MG63 (cell line): Measurements from ENCODE around the gene PDE4D. TPM values are rescaled to one million over a fixed set of nuclear protein-coding genes. Genes with fewer than 3 reads are reported as not detected.
A peak's percentile ranks its signal among the peaks of the same experiment; 100 is the strongest.

Experiments
- DNase-seq: peaks from one replicate; pipeline ENCODE4 v3.0.0-alpha.2; 2020
- H3K27me3 ChIP-seq: fragments of 250-450 bp; sonication (Bioruptor Pico); 2 replicates; pipeline ENCODE4 v1.5.1; 2020; ENCODE audit warnings: mild to moderate bottlenecking, moderate library complexity
- H3K36me3 ChIP-seq: fragments of 250-450 bp; sonication (Bioruptor Pico); 2 replicates; pipeline ENCODE4 v1.5.1; 2020; ENCODE audit warnings: mild to moderate bottlenecking, moderate library complexity
- H3K4me3 ChIP-seq: fragments of 250-450 bp; sonication (Bioruptor Pico); 2 replicates; pipeline ENCODE4 v1.5.1; 2020; ENCODE audit warnings: mild to moderate bottlenecking, moderate library complexity
- H3K9me3 ChIP-seq: fragments of 250-450 bp; sonication (Bioruptor Pico); 2 replicates; pipeline ENCODE4 v1.5.1; 2020; ENCODE audit warnings: mild to moderate bottlenecking, moderate library complexity
- total RNA-seq: library from RNA; depleted of rRNA; stranded (reverse); fragments of >200 nt; shearing (Covaris generic); gene quantifications from 2 replicates; pipeline ENCODE4 v1.2.3, GENCODE V29; 2014; ENCODE audit warnings: low replicate concordance

PDE4D gene
- total RNA-seq, 1 experiment from 2014 or later, result 3.1 TPM

DNA sequence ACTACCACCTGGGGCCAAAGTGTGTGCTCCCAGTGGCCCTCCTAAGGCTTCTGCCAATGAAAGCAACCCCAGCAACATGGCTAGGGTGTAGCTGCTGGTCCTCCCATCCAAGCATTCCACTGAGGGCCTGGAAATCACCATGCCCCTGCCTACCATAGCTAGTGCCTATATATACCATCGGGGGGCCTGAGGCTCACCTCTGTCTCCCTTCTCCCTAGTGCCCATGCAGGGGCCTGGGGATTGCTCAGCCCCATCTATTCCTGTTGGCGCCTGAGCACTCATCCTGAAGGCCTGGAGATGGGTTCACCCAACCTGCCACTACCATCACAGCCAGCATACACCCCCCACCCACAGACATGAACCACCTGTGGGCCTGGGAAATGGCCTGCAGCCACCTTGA, 943.3 kb downstream of the PDE4D start:
- no peak for DNase-seq
- Histone ChIP-seq H3K27me3 (no peaks in the 10 kb centered on the region), H3K36me3 (no peaks in the 10 kb centered on the region), H3K4me3 (no peak overlapping the region), H3K9me3 (no peaks in the 10 kb centered on the region)

- H3K9me3 ChIP-seq, result peaks cover 7% of the 10 kb centered on the region
- no peak overlapping the region for H3K4me3 ChIP-seq
- no peaks in the 10 kb centered on the region for H3K36me3 ChIP-seq
- H3K27me3 ChIP-seq, result no peaks in the 10 kb centered on the region
- DNase-seq, result no peak
Observed at GRCh38 chr5:58946230-58946629, 947.3 kb downstream of the PDE4D start.

- Histone ChIP-seq H3K9me3 (peaks cover 7% of the 10 kb centered on the region), H3K36me3 (no peaks in the 10 kb centered on the region), H3K27me3 (no peaks in the 10 kb centered on the region), H3K4me3 (no peak overlapping the region)
- DNase-seq, result no peak
Observed at GRCh38 chr5:58944221-58944620, 949.3 kb downstream of the PDE4D start.

GRCh38 chr5:58940446-58940845, 953.1 kb downstream of the PDE4D start:
- DNase-seq, result peak; percentile 32
- Histone ChIP-seq H3K27me3 (no peaks in the 10 kb centered on the region), H3K36me3 (no peaks in the 10 kb centered on the region), H3K9me3 (peaks cover 7% of the 10 kb centered on the region), H3K4me3 (no peak overlapping the region)

- no peak overlapping the region for H3K4me3 ChIP-seq
- no peaks in the 10 kb centered on the region for H3K36me3 ChIP-seq
- peaks cover 7% of the 10 kb centered on the region for H3K9me3 ChIP-seq
- DNase-seq, result no peak
- H3K27me3 ChIP-seq, result no peaks in the 10 kb centered on the region
Observed at GRCh38 chr5:58939664-58940063, 953.9 kb downstream of the PDE4D start.

- peaks cover 7% of the 10 kb centered on the region for H3K9me3 ChIP-seq
- H3K27me3 ChIP-seq, result no peaks in the 10 kb centered on the region
- no peak for DNase-seq
- H3K36me3 ChIP-seq, result no peaks in the 10 kb centered on the region
- H3K4me3 ChIP-seq, result no peak overlapping the region
Observed at GRCh38 chr5:58938563-58939424, 954.7 kb downstream of the PDE4D start.

- Histone ChIP-seq H3K9me3 (no peaks in the 10 kb centered on the region), H3K36me3 (no peaks in the 10 kb centered on the region), H3K4me3 (no peak overlapping the region), H3K27me3 (no peaks in the 10 kb centered on the region)
- DNase-seq, result no peak
Observed at GRCh38 chr5:58937031-58937681, 956.4 kb downstream of the PDE4D start.

GRCh38 chr5:58934629-58935097, 958.9 kb downstream of the PDE4D start:
- no peak overlapping the region for H3K4me3 ChIP-seq
- DNase-seq, result no peak
- H3K27me3 ChIP-seq, result no peaks in the 10 kb centered on the region
- no peaks in the 10 kb centered on the region for H3K9me3 ChIP-seq
- no peaks in the 10 kb centered on the region for H3K36me3 ChIP-seq

DNA sequence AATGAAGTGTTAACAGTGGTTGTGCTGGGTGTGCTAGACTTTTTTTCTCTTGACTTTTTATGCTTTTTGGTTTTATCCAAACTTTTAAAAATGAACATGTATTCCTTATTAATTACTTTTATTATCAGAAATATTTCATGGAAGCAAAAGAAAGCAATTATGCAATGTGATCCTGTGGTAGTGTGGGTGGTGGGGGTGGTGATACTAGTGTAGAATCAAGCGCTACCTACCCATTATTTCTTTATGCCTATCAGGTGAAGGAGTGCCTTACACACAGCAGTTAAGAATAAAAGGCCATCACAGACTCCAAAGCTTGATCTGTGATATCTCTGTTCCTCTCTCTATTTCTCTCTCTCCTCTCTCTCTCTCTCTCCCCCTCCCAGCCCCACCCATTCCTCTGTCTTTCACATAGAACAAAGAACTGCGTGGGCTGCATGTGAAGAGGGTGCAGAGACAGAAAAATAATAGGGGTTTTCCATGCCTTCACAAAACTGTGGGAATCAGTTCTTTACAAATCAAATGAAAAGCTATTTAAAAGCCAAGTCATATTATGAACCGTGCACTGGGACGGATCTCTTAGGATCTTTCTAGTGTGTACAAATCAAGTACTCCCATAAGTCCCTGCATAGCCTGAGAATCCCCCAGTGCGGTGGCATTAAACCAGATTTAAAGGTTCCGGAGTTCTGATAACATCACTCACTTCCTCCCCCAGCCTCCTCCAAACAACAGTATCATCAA, 959.5 kb downstream of the PDE4D start:
- DNase-seq, result peak; percentile 18
- no peak overlapping the region for H3K4me3 ChIP-seq
- H3K27me3 ChIP-seq, result no peaks in the 10 kb centered on the region
- H3K9me3 ChIP-seq, result no peaks in the 10 kb centered on the region
- no peaks in the 10 kb centered on the region for H3K36me3 ChIP-seq

- Histone ChIP-seq H3K27me3 (no peaks in the 10 kb centered on the region), H3K36me3 (no peaks in the 10 kb centered on the region), H3K4me3 (no peak overlapping the region), H3K9me3 (no peaks in the 10 kb centered on the region)
- DNase-seq, result no peak
Observed at GRCh38 chr5:58932057-58932612, 961.4 kb downstream of the PDE4D start.

DNA sequence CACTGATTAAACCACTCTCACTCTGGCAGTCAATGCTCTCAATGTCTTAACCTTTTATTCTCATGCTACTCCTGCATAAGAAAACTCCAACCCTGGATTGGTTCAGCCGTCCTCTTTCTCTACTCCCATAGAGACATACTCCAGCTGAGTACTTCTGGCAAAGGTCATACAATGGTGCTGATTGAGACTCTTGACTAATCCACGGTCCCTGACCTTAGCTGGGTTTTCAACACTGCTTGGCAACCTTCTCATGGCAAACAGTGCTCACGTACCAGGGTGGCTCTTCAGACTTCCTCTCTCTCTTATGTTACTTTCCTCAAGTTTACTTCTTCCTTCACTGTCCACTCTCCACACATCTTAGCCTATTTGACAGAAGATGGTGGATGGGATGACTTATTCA, 963.0 kb downstream of the PDE4D start:
- no peaks in the 10 kb centered on the region for H3K9me3 ChIP-seq
- H3K27me3 ChIP-seq, result no peaks in the 10 kb centered on the region
- no peak for DNase-seq
- no peak overlapping the region for H3K4me3 ChIP-seq
- no peaks in the 10 kb centered on the region for H3K36me3 ChIP-seq

- Histone ChIP-seq H3K4me3 (no peak overlapping the region), H3K27me3 (no peaks in the 10 kb centered on the region), H3K9me3 (no peaks in the 10 kb centered on the region), H3K36me3 (no peaks in the 10 kb centered on the region)
- peak; percentile 19 for DNase-seq
Observed at GRCh38 chr5:58929726-58930125, 963.8 kb downstream of the PDE4D start.

GRCh38 chr5:58927938-58928337, 965.6 kb downstream of the PDE4D start:
- H3K9me3 ChIP-seq, result no peaks in the 10 kb centered on the region

DNA sequence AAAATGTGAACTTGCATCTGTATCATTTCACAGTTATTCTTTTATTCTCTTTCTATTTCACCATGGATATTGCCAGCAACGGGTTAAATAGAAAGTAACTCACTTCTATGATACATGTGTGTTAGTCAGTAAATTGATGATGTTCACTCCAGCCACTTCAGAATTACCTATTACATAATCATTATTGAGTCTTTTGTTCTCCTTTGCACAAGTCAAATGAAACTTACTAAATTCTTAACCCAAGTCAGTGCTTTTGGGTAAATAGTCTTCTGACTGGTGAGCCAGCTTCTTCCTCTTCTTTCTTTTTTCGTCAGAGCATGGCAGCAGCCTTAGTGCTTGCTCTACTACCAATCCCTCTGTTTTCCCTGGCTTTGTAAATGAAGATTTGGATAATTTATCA, 966.3 kb downstream of the PDE4D start:
- no peak for DNase-seq
- Histone ChIP-seq H3K9me3 (no peaks in the 10 kb centered on the region), H3K36me3 (no peaks in the 10 kb centered on the region), H3K4me3 (no peak overlapping the region), H3K27me3 (no peaks in the 10 kb centered on the region)

More at GRCh38 chr5:58927938-58928337, 965.6 kb downstream of the PDE4D start:
- DNase-seq, result no peak
- no peaks in the 10 kb centered on the region for H3K27me3 ChIP-seq
- no peak overlapping the region for H3K4me3 ChIP-seq
- H3K36me3 ChIP-seq, result no peaks in the 10 kb centered on the region

DNA sequence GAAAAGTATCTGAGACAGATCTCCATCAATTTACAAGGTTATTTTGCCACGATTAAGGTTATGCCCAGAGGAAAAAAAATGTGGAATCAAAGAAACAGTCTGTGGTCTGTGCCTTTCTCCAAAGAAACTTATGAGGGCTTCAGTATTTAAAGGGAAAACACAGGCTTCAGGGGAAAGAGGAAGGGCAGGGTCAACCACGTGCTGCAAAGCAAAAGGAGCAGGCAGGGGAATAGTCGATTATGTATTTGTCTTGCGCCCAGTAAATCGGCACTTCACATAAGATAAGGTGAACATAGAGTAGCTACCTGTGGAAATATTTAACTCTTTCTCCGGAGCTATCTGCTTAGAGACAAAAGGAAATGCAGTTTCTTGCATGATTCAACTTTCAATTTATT, 967.0 kb downstream of the PDE4D start:
- no peak for DNase-seq
- Histone ChIP-seq H3K36me3 (no peaks in the 10 kb centered on the region), H3K9me3 (no peaks in the 10 kb centered on the region), H3K4me3 (no peak overlapping the region), H3K27me3 (no peaks in the 10 kb centered on the region)

DNA sequence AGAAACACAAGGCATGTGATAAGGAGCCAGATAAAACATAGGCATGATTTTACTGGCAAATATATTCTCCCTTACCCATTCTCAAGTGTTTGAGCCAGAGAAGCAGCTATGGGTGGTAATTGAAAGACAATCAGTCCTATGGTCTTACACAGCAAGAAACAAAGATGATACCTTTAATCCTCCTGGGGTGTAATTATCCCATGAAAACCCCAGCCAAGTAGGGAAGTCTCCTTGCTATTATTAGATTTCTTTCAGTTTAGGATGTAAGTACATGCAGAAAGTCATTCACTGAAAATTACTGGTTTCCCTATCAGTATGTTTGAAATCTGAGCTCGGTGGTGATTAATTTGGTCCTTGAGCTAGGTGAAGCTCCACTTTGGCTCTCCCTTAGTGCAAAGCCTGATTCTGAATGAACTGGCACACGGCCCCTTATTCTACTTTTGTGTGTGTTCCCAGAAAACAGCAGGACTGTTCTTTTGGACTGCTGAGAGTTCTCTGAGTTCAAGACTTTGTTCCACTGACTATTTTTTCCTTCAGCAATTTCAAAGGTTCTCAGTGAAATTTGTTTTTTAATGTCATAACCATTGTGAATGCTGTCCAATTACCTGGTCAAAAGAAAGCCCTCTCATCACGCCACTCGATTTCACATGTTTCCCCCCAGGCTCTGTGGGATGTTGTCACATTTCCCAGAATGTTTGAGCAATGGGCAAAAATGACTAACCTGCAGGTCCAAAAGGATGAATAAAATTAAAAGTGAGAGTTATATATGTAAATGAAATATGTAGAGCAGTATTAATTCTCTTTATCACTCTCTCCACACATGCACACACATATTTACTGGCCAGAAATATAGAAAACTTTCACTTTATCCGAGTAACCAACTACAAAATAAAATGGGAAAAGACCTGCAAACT, 967.6 kb downstream of the PDE4D start:
- DNase-seq, result peak; percentile 34
- no peaks in the 10 kb centered on the region for H3K27me3 ChIP-seq
- H3K36me3 ChIP-seq, result no peaks in the 10 kb centered on the region
- no peaks in the 10 kb centered on the region for H3K9me3 ChIP-seq
- no peak overlapping the region for H3K4me3 ChIP-seq
